ENCODE measurements around the gene FBXL7. TPM values are rescaled to one million over a fixed set of nuclear protein-coding genes. Genes with fewer than 3 reads are reported as not detected.

Gene FBXL7
- total RNA-seq, 2 donors from 2014 or later, result 21.1 to 31.7 TPM

GRCh38 chr5:15887093-15887492 is 387.1 kb downstream of the FBXL7 start:
- ATAC-seq (ENCODE audit: insufficient number of reproducible peaks, low FRiP score, low read depth), result no peak
- no peak for DNase-seq (ENCODE audit: low spot score)
- Histone ChIP-seq H3K27ac (no peak overlapping the region), H3K36me3 (no peaks in the 10 kb centered on the region), H3K9me3 (no peaks in the 10 kb centered on the region), H3K4me1 (ENCODE audit: control insufficient read depth in 1 of 2, low read depth in 2 of 2) (no peaks in the 10 kb centered on the region), H3K4me3 (no peak overlapping the region), H3K27me3 (replicated peaks; ENCODE audit: insufficient read depth) (no peaks in the 10 kb centered on the region)
- TF ChIP-seq CTCF (IDR thresholded peaks at IDR 0.05), result no peak

GRCh38 chr5:15889001-15889400 is 389.0 kb downstream of the FBXL7 start:
- no peaks in the 10 kb centered on the region for H3K27me3 ChIP-seq (replicated peaks; ENCODE audit: insufficient read depth)
- H3K4me3 ChIP-seq, result no peak overlapping the region
- no peaks in the 10 kb centered on the region for H3K9me3 ChIP-seq
- no peak overlapping the region for H3K27ac ChIP-seq
- H3K4me1 ChIP-seq (ENCODE audit: control insufficient read depth in 1 of 2, low read depth in 2 of 2), result no peaks in the 10 kb centered on the region
- no peak for TF ChIP-seq CTCF (IDR thresholded peaks at IDR 0.05)
- DNase-seq (ENCODE audit: low spot score) (no peak), ATAC-seq (ENCODE audit: insufficient number of reproducible peaks, low FRiP score, low read depth) (no peak)
- no peaks in the 10 kb centered on the region for H3K36me3 ChIP-seq

- H3K9me3 ChIP-seq, result no peaks in the 10 kb centered on the region
- TF ChIP-seq CTCF (IDR thresholded peaks at IDR 0.05), result no peak
- no peaks in the 10 kb centered on the region for H3K36me3 ChIP-seq
- H3K27me3 ChIP-seq (replicated peaks; ENCODE audit: insufficient read depth), result no peaks in the 10 kb centered on the region
- H3K27ac ChIP-seq, result no peak overlapping the region
- no peak overlapping the region for H3K4me3 ChIP-seq
- no peaks in the 10 kb centered on the region for H3K4me1 ChIP-seq (ENCODE audit: control insufficient read depth in 1 of 2, low read depth in 2 of 2)
- DNase-seq (ENCODE audit: low spot score) (no peak), ATAC-seq (ENCODE audit: insufficient number of reproducible peaks, low FRiP score, low read depth) (no peak)
Observed at GRCh38 chr5:15893866-15894265, 393.9 kb downstream of the FBXL7 start.

GRCh38 chr5:15897656-15898055 is 397.7 kb downstream of the FBXL7 start:
- no peaks in the 10 kb centered on the region for H3K9me3 ChIP-seq
- H3K36me3 ChIP-seq, result no peaks in the 10 kb centered on the region
- ATAC-seq (ENCODE audit: insufficient number of reproducible peaks, low FRiP score, low read depth), result no peak
- H3K27me3 ChIP-seq (replicated peaks; ENCODE audit: insufficient read depth), result no peaks in the 10 kb centered on the region
- no peak for TF ChIP-seq CTCF (IDR thresholded peaks at IDR 0.05)
- no peak overlapping the region for H3K27ac ChIP-seq
- H3K4me1 ChIP-seq (ENCODE audit: control insufficient read depth in 1 of 2, low read depth in 2 of 2), result peaks cover 0 to 3% of the 10 kb centered on the region in 2 donors
- no peak for DNase-seq (ENCODE audit: low spot score)
- H3K4me3 ChIP-seq, result no peak overlapping the region

- Histone ChIP-seq H3K27ac (no peak overlapping the region), H3K4me1 (ENCODE audit: control insufficient read depth in 1 of 2, low read depth in 2 of 2) (peaks cover under 1 to 5% of the 10 kb centered on the region in 2 donors), H3K9me3 (no peaks in the 10 kb centered on the region), H3K4me3 (no peak overlapping the region), H3K27me3 (replicated peaks; ENCODE audit: insufficient read depth) (no peaks in the 10 kb centered on the region), H3K36me3 (no peaks in the 10 kb centered on the region)
- no peak for TF ChIP-seq CTCF (IDR thresholded peaks at IDR 0.05)
- ATAC-seq (ENCODE audit: insufficient number of reproducible peaks, low FRiP score, low read depth) (no peak), DNase-seq (ENCODE audit: low spot score) (no peak)
Observed at GRCh38 chr5:15898641-15899040, 398.7 kb downstream of the FBXL7 start.

Measured in thoracic aorta (tissue), 2 donors.